Inflammatory macrophage treated with lipopolysaccharide for 4 hours (primary cell): ENCODE measurements around the gene CSNK1A1L.

ENCODE experiments used
- DNase-seq: peaks from one replicate; pipeline ENCODE4 v3.0.0-alpha.2; 2020

Gene CSNK1A1L

GRCh38 chr13:37105251-37105714, at the start of gene CSNK1A1L:
Gene CSNK1A1L (minus strand): TSS chr13:37105664. CDS start chr13:37105256, 408 bp downstream.
- no peak for DNase-seq

GRCh38 chr13:37149380-37149779, 43.9 kb upstream of the CSNK1A1L start:
- no peak for DNase-seq

GRCh38 chr13:37148501-37148900, 43.0 kb upstream of the CSNK1A1L start:
- no peak for DNase-seq

- no peak for DNase-seq
Observed at GRCh38 chr13:37144661-37145060, 39.2 kb upstream of the CSNK1A1L start.

- no peak for DNase-seq
Observed at GRCh38 chr13:37143911-37144310, 38.4 kb upstream of the CSNK1A1L start.

GRCh38 chr13:37142877-37143276, 37.4 kb upstream of the CSNK1A1L start:
- no peak for DNase-seq

GRCh38 chr13:37141011-37141410, 35.5 kb upstream of the CSNK1A1L start:
- no peak for DNase-seq

- DNase-seq = no peak
Observed at GRCh38 chr13:37139356-37139755, 33.9 kb upstream of the CSNK1A1L start.

- no peak for DNase-seq
Observed at GRCh38 chr13:37138926-37139325, 33.5 kb upstream of the CSNK1A1L start.

GRCh38 chr13:37138169-37138568, 32.7 kb upstream of the CSNK1A1L start:
- no peak for DNase-seq

GRCh38 chr13:37136633-37137032, 31.2 kb upstream of the CSNK1A1L start:
- DNase-seq = no peak

- no peak for DNase-seq
Observed at GRCh38 chr13:37136187-37136586, 30.7 kb upstream of the CSNK1A1L start.

GRCh38 chr13:37134411-37135041, 29.1 kb upstream of the CSNK1A1L start:
- DNase-seq = no peak

GRCh38 chr13:37132211-37132610, 26.7 kb upstream of the CSNK1A1L start:
- no peak for DNase-seq

- no peak for DNase-seq
Observed at GRCh38 chr13:37131092-37131491, 25.6 kb upstream of the CSNK1A1L start.

GRCh38 chr13:37129866-37130265, 24.4 kb upstream of the CSNK1A1L start:
- DNase-seq = no peak

- no peak for DNase-seq
Observed at GRCh38 chr13:37127691-37128241, 22.3 kb upstream of the CSNK1A1L start.

- no peak for DNase-seq
Observed at GRCh38 chr13:37123337-37123736, 17.9 kb upstream of the CSNK1A1L start.

- DNase-seq = no peak
Observed at GRCh38 chr13:37118016-37118415, 12.6 kb upstream of the CSNK1A1L start.

- no peak for DNase-seq
Observed at GRCh38 chr13:37114250-37114649, 8.8 kb upstream of the CSNK1A1L start.

GRCh38 chr13:37113534-37113933, 8.1 kb upstream of the CSNK1A1L start:
- DNase-seq = no peak

- no peak for DNase-seq
Observed at GRCh38 chr13:37109051-37109678, 3.7 kb upstream of the CSNK1A1L start.

- DNase-seq = no peak
Observed at GRCh38 chr13:37107868-37108267, 2.4 kb upstream of the CSNK1A1L start.

GRCh38 chr13:37107456-37107855, 2.0 kb upstream of the CSNK1A1L start:
- no peak for DNase-seq
